HG03060 (cell line): Measurements from ENCODE around the gene TRA2A.
"Not testable (repeated sequence)": the region's sequence is repeated elsewhere in the genome, so short reads cannot be mapped to it uniquely, and the experiment has no call there.

Experiments
- ATAC-seq: cut with Tn5 transposase; IDR thresholded peaks from one replicate; pipeline ENCODE4 v1.9.1; 2021; ENCODE audit warnings: low read depth, moderate number of reproducible peaks; ENCODE audit not compliant: unreplicated experiment

Gene TRA2A

DNA sequence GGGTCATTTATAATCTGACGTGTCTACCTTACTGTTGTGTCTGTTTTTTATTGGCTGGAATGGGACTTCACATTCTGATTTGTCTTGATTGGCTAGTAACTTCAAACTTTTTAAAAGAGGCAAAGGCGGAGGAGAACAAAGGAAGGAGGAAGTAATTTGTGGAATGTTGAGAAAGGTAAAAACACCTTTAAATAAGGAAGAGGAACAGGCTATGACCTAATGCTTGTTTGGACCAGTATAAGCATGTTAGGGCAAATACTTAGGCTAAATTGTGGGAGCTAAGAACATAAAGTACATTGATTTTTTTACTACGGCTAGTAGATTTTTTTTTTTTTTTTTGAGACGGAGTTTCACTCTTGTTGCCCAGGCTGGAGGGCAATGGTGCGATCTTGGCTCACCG lies 18.0 kb downstream of the TRA2A start:
- not testable (repeated sequence) for ATAC-seq

DNA sequence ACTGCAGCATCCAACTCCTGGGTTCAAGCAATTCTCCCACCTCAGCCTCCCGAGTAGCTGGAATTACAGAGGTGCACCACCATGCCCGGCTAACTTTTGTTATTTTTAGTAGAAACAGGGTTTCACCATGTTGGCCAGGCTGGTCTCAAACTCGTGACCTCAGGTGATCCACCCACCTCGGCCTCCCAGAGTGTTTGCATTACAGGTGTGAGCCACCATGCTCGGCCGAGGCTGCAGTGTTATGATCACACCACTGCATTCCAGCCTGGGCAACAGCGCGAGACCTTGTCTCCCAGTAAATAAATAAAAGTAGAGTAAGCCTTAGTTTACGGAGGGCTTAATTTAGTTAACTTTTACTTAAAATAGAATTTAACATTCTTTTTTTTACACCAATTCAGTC lies 37.8 kb downstream of the TRA2A start:
- no peak for ATAC-seq

DNA sequence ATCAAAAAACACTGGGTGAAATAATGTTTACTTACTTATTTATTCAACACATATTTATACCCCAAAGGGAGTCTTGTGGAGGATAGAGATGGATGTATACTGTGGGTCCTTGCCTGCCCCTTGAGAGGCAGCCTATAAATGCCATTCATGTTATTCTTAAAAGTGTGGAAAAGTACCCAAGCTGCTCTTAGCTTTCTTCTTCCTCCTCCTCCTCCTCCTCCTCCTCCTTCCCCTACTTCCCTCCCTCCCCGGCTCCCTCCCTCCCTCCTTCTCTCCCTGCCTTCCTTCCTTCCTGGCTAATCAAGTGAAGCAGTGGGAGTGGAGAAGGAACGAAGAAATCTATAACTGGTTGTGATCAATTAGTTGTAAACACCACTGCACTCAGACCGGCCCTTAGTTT lies 40.3 kb downstream of the TRA2A start:
- no peak for ATAC-seq

DNA sequence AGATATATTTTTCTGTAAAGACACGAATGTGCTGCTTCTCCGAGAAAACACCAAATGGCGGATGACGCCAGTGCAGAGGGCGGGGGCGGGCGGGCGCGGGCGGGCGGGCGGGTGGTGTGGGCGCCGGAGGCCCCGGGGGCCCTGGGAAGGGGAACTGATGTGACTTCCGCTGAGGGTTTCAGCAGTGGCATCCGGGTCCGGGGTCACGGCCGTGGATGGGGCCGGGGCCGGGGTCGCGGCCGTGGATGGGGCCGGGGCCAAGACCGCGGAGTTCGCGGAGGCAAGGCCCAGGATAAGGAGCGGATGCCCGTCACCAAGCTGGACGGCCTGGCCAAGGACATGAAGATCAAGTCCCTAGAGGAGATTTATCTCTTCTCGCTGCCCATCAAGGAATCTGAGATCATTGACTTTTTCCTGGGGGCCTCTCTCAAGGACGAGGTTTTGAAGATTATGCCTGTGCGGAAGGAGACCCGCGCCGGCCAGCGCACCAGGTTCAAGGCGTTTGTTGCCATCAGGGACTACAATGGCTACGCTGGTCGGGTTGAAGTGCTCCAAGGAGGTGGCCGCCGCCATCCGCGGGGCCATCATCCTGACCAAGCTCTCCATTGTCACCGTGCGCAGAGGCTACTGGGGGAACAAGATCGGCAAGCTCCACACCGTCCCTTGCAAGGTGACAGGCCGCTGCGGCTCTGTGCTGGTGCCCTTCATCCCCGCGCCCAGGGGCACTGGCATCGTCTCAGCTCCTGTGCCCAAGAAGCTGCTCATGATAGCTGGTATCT lies 41.2 kb downstream of the TRA2A start:
- ATAC-seq, result no peak

DNA sequence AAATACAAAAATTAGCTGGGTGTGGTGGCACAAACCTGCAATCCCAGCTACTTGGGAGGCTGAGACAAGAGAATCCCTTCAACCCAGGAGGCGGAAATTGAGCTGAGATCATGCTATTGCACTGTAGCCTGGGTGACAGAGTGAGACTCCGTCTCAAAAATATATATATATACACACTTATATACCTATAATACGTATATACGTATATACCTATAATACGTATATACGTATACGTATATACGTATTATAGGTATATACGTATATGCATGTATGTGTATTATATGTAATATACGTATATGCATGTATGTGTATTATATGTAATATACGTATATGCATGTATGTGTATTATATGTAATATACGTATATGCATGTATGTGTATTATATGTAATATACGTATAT lies 43.1 kb downstream of the TRA2A start:
- not testable (repeated sequence) for ATAC-seq

DNA sequence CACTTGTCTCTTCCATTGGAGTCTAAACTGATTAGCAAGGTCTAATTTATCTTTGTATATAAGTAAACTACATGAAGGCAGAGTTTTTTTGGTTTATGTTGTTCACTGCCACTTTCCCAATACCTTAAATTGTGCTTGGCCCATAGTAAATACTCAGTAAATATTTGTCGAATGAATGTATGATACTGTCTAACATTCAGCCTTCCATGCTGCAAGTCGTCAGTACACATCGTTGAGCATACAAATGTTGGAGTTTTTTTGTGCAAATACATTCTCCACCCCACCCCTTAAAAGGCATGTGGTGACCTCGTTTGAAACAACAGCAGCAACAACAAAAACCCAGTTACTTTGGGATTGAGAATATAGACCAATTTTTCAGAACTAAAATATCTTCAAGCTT lies 44.1 kb downstream of the TRA2A start:
- no peak for ATAC-seq

DNA sequence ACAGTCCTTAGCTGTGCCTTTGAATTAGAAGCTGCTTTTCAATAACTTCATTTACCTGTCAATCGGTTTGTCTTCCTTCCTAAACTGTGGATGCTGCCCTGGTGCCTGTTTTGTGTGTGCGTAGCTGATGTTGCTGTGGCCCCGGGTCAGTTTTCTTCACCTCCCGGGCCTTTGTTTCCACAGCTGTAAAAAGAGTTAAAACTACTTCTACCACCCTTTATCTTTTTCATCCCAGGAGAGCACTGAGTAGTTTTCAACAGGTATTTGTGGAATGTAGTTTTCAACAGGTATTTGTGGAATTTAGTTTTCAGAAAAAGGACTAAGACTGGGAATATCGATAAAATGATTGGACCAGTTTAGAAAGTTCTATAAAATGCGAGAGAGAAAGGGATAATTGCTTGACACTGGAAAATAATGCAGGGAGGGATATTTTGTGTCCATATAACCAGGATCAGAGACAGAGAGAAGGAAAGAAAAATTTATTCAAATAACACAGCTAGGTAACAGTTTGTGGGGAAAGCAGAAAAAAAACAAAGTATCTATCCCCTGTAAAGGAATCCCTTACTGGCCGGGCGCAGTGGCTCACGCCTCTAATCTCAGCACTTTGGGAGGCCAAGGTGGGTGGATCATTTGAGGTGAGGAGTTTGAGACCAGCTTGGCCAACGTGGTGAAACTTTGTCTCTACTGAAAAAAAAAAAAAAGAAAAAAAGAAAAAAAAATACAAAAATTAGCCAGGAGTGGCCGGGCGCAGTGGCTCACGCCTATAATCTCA lies 45.6 kb downstream of the TRA2A start:
- no peak for ATAC-seq

DNA sequence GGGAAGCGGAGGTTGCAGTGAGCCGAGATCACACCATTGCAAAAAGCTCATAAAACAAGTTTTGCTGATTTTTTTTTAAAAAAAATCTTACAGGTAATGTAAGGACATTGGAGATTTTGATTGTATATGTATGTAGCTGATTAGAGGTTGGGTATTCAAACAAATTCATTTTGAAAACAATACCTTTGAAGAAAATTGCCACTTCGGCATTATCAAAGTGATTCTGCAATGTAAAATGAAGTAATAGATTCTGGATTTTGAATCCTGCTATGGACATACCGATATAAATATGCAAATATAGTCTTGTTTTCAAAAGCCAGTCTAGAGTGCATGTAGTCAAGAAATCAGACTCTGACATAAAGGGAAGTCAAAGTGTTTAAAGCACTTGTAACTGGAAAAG lies 49.1 kb downstream of the TRA2A start:
- ATAC-seq, result no peak

DNA sequence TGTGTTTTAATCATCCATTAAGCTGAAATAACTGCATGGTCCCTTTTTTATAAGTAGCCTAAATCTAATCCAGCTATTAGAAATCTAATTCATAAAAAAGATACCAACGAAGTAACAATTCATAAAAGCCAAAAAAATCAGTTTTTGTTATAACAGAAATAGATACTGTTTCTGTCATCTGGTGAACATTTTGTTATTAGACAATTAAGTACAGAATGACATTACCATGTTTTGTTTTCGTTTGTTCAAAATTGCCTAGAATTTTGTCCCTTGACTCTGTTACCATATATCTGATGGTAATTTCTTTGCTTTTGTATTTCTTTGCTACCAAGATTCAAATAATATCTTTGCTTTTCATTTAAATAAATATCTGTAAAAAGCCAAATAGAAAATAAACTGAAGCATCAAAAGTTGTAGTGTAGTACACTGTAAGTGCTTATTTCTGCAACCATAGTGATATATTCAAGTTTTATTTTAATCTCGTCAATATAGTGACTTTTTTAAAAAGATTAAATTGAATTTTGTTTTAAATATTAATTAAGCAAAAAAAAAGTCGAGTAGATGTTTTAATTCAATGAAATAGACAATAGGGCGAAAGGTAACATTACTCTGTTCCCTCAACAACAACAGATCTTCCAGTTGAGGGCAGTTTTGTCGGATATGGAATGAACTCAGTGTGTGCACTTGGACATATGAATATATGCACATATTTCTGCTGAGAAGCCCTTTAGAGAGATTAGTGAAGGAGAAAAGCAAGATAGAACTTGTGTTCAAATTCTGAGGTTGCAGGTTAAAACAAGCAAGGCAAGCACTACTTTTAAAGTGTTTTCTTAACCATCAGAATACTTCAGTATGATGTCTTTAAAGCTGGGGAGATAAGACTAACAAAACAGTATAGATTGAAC lies 53.6 kb downstream of the TRA2A start:
- ATAC-seq, result no peak

DNA sequence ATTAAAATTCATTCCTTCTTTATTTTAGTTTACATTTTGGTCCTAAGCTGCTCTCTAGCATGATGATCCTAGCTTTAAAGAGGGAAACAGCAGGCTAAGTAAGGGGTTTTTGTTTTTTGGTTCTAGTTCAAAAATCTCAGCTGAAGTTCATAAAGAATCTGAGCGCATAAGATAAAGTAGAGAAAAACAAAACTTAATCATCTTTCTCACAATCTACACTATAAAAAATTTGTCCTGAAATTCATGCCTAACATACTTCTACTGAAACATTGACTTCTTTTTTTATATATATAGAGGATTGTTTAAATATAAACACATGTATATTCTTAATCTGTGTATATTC lies 54.7 kb downstream of the TRA2A start:
- ATAC-seq, result no peak

DNA sequence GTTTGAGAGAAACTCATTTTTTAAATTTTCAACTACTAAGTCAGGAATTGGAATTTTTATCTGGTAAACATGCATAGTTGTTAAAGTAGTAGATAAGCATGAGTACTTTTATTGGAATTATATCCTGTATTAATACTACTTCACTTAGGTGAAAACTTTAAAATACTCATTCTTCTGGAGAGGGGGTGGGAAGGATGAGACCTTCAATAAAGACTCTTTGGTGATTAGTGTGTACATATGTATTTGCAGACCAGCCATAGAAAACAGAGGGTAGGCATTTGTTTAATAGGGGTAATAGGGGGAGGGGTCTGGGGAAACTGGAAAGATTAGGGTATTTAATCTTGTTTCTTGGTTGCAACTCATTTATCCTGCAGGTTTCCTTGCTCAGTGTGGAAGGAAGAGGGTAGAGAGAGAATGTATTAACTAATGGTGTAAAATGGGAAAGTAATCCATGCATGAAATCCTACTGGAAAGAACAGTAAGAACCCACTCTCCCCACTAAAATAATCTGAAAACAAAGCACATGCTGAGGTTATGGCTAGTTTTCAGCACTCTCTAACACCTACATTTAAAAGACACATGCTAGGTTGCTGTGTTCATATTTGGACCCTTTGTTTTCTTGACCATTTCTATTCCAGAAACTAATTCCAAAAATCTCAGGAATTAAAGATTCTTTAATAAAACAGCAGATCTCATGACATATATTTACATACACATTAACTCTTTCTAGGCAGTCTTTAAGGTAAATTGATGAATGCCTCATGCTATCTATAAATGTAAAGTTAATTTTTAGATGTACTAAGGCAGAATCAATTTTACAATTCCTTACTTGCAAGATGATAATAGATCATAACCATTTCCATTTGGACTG lies 55.3 kb downstream of the TRA2A start:
- ATAC-seq, result no peak

DNA sequence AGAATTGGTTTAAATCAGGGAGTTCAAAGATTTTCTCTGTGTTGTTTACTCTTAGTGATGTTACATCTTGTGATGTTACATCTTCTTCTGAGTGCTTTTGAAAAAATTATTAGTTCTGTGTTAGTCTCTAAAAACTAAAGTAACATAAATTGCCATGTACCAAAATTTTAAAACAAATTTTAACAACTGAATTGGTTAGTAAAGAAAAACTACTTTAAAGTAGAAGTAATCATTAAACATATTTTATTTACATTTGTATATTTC lies 56.3 kb downstream of the TRA2A start:
- no peak for ATAC-seq

DNA sequence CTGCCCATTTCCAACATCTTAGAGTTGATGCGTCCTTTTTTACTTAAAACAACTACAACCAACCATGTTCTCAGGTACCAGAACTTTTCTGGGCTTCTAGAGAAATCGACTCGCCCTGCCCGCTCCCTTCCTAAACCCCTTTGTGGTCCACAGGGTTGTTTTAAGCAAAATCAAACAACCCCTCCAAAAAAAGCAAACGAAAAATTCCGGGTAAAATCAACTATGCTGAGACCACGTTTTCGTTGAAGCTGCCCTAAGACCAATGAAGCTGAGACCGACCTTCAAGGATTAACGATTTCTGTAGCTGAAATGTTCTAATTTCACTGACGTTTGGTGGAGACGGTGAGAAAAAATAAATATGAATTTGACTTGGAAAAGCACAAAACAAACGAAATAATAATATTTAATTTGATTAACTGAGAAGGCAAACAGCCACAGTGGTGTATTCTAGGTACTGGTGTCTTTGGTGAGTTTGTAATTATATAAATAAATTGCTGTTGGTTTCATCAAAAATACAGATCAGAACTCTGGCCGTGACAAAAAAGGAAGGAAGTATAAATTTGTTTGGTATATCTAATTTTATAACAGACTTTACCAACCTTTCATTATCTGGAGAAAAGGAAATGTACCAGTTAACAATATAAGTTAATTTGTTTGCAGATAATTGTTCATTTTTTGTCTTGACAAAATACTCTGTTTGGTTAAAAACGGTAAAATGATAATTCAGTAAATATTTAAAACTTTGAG lies 56.8 kb downstream of the TRA2A start:
- ATAC-seq, result no peak

DNA sequence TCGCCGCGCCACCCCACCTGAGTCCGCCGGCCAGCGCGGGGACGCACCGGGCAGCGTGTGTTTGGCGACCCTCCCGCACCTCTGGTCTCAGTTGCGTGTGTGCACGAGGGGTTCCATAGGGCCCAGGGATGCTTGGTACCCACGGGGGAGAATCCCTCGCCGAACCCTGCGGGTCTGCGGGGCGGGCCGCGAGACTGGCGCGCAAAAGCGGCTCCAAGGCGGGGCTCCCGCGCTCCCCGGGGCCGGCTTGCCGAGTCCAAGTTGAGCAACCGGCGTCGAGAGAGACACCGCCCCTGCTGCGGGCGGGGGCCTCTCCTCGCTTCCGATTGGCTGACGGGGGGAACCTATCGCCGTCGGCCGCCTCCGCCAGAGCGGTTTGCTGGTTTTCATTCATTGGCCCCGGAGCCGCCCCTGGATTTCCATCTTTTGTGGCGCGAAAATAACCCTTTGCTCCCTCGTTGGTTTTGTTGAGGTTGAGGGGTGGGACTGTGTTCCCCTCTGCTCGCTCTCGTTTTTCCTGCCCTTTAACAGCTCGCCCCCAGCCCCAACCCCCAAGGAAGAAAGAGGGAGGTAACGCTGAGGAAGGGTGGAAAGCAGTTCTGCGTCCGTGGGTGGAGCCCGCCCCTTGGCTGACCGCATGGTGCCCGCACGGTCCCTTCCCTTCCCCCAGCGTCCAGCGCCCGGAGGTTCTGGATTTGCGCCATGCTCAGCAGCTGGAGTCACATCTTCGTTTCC lies 57.5 kb downstream of the TRA2A start:
- ATAC-seq, result peak; percentile 43

DNA sequence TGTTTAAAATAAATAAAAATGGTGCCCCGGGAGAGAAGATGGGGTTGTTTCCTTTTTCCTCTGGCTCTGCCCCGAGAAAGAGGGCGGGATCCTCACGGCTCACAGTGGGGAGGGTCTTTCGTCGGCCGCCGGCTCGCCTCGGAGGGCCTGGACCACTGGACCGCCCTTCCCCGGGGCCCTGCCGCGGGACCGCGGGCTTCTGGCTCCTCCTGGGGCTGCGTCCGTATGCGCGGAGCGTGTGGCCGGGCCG lies 58.0 kb downstream of the TRA2A start:
- ATAC-seq, result no peak

DNA sequence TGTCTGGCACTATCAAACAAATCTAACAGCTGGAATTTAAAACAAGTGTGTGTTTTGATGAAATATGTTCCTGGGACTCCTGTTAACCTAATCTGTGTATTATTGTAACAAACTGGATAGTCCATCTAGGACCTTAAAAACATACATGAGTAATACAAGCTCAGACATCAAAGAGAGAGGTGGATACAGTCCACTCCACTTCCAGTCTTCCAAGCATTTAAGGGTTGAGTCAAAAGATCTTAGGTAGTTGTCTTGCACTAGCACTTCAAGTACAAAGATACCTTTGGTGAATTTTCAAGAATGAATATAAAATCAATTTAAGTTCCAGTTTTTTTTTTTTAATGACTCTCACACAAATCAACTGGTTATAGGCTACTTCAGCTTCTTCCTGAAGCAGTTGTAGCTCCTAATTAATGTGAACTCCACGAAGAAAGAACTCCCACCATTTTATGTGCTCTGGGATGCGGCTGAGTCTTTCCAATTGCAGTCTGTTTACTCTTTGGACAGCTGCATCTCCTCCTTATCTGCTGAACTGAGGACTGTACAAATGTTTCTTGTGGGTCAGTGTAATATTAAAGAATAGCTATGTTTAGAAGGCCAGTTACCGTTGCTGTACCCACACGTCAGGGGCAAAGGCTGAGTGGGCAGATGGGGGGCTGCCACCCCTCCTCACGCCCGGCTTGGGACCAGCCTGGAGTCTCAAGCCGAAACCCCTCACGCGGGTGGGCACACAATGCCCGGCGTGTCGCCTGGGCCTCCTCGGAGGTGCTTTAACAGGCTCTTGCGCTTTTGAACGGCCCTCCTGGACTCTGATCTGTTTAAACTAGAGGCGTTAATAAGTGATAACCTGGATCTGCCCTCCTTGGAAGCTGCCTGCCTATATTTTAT lies 58.6 kb downstream of the TRA2A start:
- ATAC-seq, result no peak

DNA sequence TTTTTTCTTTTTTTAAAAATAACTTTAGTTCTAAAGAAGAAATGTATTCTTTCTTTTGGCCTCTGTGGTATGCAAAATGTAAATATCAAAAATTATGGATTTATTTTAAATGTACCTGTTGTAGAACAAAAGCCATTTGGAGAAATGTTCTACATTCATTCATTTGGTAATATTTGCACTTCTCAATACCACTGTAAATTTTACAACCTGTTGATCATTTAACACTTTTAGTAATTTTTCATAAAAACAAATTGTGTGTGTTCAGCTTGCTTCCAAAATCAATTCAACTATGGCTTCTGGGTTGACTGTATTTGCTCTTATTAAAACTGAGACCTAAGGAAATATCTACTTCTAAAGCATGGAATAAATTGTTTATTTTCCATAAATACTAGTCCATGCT lies 59.2 kb downstream of the TRA2A start:
- no peak for ATAC-seq

DNA sequence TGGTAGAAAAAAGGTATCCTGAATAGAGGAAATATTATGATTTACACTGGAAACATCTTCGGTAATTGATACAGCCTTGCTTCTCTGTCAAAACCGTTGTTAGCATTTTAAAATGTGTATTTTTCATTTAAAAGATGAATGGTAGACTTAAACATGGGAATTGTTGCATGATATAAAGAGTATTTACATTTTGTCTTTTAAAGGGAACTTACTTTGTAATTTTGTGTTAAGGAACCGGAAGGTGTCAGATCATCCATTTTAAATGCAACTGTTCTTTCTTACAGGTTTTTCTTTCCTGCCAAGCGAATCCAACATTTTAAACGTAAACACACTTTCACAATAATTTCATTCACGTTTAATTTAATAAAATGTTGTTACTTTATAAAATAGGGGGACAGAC lies 59.7 kb downstream of the TRA2A start:
- ATAC-seq, result no peak
